Pancreas (tissue), 10 donors: ENCODE data around the gene AMPD2. TPM values are rescaled to one million over a fixed set of nuclear protein-coding genes. Genes with fewer than 3 reads are reported as not detected.
A peak's percentile ranks its signal among the peaks of the same experiment; 100 is the strongest.

Source experiments
- ATAC-seq, 4 donors: fragments of 200-7000 bp; cut with Tn5 transposase; one replicate each; pipeline versions ENCODE4 v1.8.0 to v1.9.1; 2020; ENCODE audit warnings: mild to moderate bottlenecking in 4 of 4, moderate library complexity in 4 of 4
- DNase-seq, 6 donors: peaks; one replicate each; pipeline ENCODE4 v3.0.0-alpha.2; 2020
- FAIRE-seq: peaks from 2 replicates; lab custom pipeline; 2012; peaks lifted over from hg19 to GRCh38; lab: Jason Lieb, UNC
- H3K27ac ChIP-seq, 4 donors: fragments of 200-600 bp; sonication (generic); 1 replicate in 3 of 4; 2 replicates in 1 of 4; pipeline versions ENCODE4 v1.5.0 to v1.8.0; 2020
- H3K27me3 ChIP-seq, 4 donors: fragments of 200-600 bp; one replicate each; pipeline ENCODE4 v1.8.0; 2021
- H3K36me3 ChIP-seq, 3 donors: fragments of 200-600 bp; sonication (generic) in 1 of 3; one replicate each; pipeline versions ENCODE4 v1.5.0 to v1.8.0; 2020 to 2021
- H3K4me1 ChIP-seq, 3 donors: fragments of 200-600 bp; one replicate each; pipeline ENCODE4 v1.8.0; 2021
- H3K4me3 ChIP-seq, 4 donors: fragments of 200-600 bp; sonication (generic) in 2 of 4; one replicate each; pipeline versions ENCODE4 v1.5.0 to v1.8.0; 2020 to 2021
- H3K9me3 ChIP-seq, 4 donors: fragments of 200-600 bp; one replicate each; pipeline ENCODE4 v1.8.0; 2021
- CTCF ChIP-seq, 4 donors: fragments of 200-600 bp; sonication (generic) in 3 of 4; IDR thresholded peaks; one replicate each; pipeline versions ENCODE4 v1.5.0 to v1.8.0; 2021; ENCODE audit warnings: antibody characterized with exemption in 4 of 4
- WGBS, 2 donors: extraction: QIAGEN DNeasy Blood & Tissue Kit; methylation state at CpG; one replicate each; pipeline ENCODE4 v1.1.7; 2013; 5-methylcytosine and 5-hydroxymethylcytosine counted together
- intact Hi-C, 3 donors: fragments of 100-400 bp; cut with DNase I; formaldehyde crosslinking; loops; one replicate each; pipeline versions ENCODE4 v1.11.1 to v1.14.2; 2022
- polyA plus RNA-seq, 2 donors: library from polyadenylated mRNA; stranded (reverse); fragments of 200-250 nt; gene quantifications; one replicate each; pipeline ENCODE4 v1.2.3, GENCODE V29; 2013
- total RNA-seq, 6 donors: library from RNA; stranded (reverse); fragmentation: NEBNext Ultra II Directional in 4 of 6; extraction: Animal tissue kit (Norgen Biotek cat#: 25700) in 4 of 6; gene quantifications; one replicate each; pipeline versions ENCODE4 v1.2.1 to v1.2.4, GENCODE V29; 2021 to 2023
- donor health status: healthy with polysubstance abuse.
- donor health status: DM: no; HTN: no; CAD: no; lungs with moderate emphysema.
- donor health status: DM: no; HTN: no; CAD: no.
- donor health status: control.
- donor health status: control.
- donor health status: Bipolar disorder and iron deficiency.
- donor health status: DM: yes; HTN: yes; CAD: no.
- donor health status: DM: no; HTN: no; CAD: no.
- donor health status: DM: no; HTN: no; CAD: no.
- donor health status: DM: yes; HTN: yes; CAD: no.

Gene AMPD2
- total and polyA plus RNA-seq, 8 donors: 17.6 to 57.3 (median 35.5) TPM

GRCh38 chr1:109649491-109649914 lies 29.9 kb downstream of the AMPD2 start:
- intact Hi-C loops: no loop called here
- 44 to 66% methylated on average over 4 of the region's 4 CpGs for WGBS, 2 donors
- Histone ChIP-seq H3K9me3 (no peaks in the 10 kb centered on the region), H3K36me3 (no peaks in the 10 kb centered on the region), H3K27me3 (no peaks in the 10 kb centered on the region), H3K4me1 (no peaks in the 10 kb centered on the region), H3K4me3 (no peak overlapping the region), H3K27ac (no peak overlapping the region)
- FAIRE-seq (no peak), ATAC-seq (peak in 3 of 4 donors; percentile 35 to 58 (median 43)), DNase-seq (peak in 1 of 6 donors; percentile 2)
- TF ChIP-seq CTCF (IDR thresholded peaks at IDR 0.05): no peak

- H3K27ac ChIP-seq: no peak overlapping the region
- no peaks in the 10 kb centered on the region for H3K36me3 ChIP-seq
- DNase-seq (no peak), FAIRE-seq (no peak), ATAC-seq (no peak)
- no peaks in the 10 kb centered on the region for H3K27me3 ChIP-seq
- intact Hi-C loops: no loop called here
- peaks cover 0 to 6% (median 5%) of the 10 kb centered on the region in 3 donors for H3K4me1 ChIP-seq
- H3K4me3 ChIP-seq: no peak overlapping the region
- no peak for TF ChIP-seq CTCF (IDR thresholded peaks at IDR 0.05)
- H3K9me3 ChIP-seq: no peaks in the 10 kb centered on the region
- 58 to 73% methylated on average over 3 of the region's 3 CpGs for WGBS, 2 donors
Measured at GRCh38 chr1:109650609-109651008, 31.0 kb downstream of the AMPD2 start.

GRCh38 chr1:109652402-109652801 lies 32.8 kb downstream of the AMPD2 start:
- no peak for FAIRE-seq
- no peak overlapping the region for H3K27ac ChIP-seq
- no peaks in the 10 kb centered on the region for H3K9me3 ChIP-seq
- no peak for TF ChIP-seq CTCF (IDR thresholded peaks at IDR 0.05)
- H3K4me1 ChIP-seq: peaks cover 0 to 6% (median 5%) of the 10 kb centered on the region in 3 donors
- intact Hi-C loops: no loop called here
- H3K27me3 ChIP-seq: no peaks in the 10 kb centered on the region
- H3K4me3 ChIP-seq: no peak overlapping the region
- 30 to 38% methylated on average over 2 of the region's 2 CpGs for WGBS, 2 donors
- H3K36me3 ChIP-seq: no peaks in the 10 kb centered on the region
- DNase-seq: no peak
- no peak for ATAC-seq

GRCh38 chr1:109653306-109653705 lies 33.7 kb downstream of the AMPD2 start:
- no peak for TF ChIP-seq CTCF (IDR thresholded peaks at IDR 0.05)
- Histone ChIP-seq H3K36me3 (no peaks in the 10 kb centered on the region), H3K27me3 (no peaks in the 10 kb centered on the region), H3K27ac (no peak overlapping the region), H3K4me3 (no peak overlapping the region), H3K4me1 (peaks cover 0 to 6% (median 5%) of the 10 kb centered on the region in 3 donors), H3K9me3 (no peaks in the 10 kb centered on the region)
- ATAC-seq (no peak), FAIRE-seq (no peak), DNase-seq (no peak)
- 46 to 54% methylated on average over 2 of the region's 2 CpGs for WGBS, 2 donors
- intact Hi-C loops: no loop called here

- DNase-seq (no peak), FAIRE-seq (no peak), ATAC-seq (no peak)
- Histone ChIP-seq H3K36me3 (no peaks in the 10 kb centered on the region), H3K27ac (peak overlapping the region in 1 of 4 donors; percentile 10), H3K4me1 (peaks cover 2 to 12% (median 5%) of the 10 kb centered on the region in 3 donors), H3K4me3 (no peak overlapping the region), H3K27me3 (no peaks in the 10 kb centered on the region), H3K9me3 (no peaks in the 10 kb centered on the region)
- intact Hi-C loops: no loop called here
- TF ChIP-seq CTCF (IDR thresholded peaks at IDR 0.05): no peak
- 87 to 90% methylated on average over 12 of the region's 12 CpGs for WGBS, 2 donors
Measured at GRCh38 chr1:109654519-109654918, 34.9 kb downstream of the AMPD2 start.
